Rectal smooth muscle tissue (tissue), 1 donor: Measurements from ENCODE around the gene TRPT1.

Experiments
- H3K27ac ChIP-seq: one replicate; pipeline ENCODE4 v1.7.0; 2013; ENCODE audit warnings: low read depth, low read length, inconsistent platforms
- H3K27me3 ChIP-seq: one replicate; pipeline ENCODE4 v1.7.0; 2013; ENCODE audit warnings: low read length; ENCODE audit not compliant: control insufficient read depth, insufficient read depth
- H3K36me3 ChIP-seq: one replicate; pipeline ENCODE4 v1.7.0; 2013; ENCODE audit warnings: low read length; ENCODE audit not compliant: control insufficient read depth, insufficient read depth
- H3K4me1 ChIP-seq: one replicate; pipeline ENCODE4 v1.7.0; 2013; ENCODE audit warnings: low read length; ENCODE audit not compliant: control insufficient read depth, insufficient read depth
- H3K4me3 ChIP-seq: one replicate; pipeline ENCODE4 v1.7.0; 2013; ENCODE audit warnings: low read length
- H3K9ac ChIP-seq: one replicate; pipeline ENCODE4 v1.7.0; 2013; ENCODE audit warnings: low read length

Gene TRPT1, protein sequence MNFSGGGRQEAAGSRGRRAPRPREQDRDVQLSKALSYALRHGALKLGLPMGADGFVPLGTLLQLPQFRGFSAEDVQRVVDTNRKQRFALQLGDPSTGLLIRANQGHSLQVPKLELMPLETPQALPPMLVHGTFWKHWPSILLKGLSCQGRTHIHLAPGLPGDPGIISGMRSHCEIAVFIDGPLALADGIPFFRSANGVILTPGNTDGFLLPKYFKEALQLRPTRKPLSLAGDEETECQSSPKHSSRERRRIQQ

DNA sequence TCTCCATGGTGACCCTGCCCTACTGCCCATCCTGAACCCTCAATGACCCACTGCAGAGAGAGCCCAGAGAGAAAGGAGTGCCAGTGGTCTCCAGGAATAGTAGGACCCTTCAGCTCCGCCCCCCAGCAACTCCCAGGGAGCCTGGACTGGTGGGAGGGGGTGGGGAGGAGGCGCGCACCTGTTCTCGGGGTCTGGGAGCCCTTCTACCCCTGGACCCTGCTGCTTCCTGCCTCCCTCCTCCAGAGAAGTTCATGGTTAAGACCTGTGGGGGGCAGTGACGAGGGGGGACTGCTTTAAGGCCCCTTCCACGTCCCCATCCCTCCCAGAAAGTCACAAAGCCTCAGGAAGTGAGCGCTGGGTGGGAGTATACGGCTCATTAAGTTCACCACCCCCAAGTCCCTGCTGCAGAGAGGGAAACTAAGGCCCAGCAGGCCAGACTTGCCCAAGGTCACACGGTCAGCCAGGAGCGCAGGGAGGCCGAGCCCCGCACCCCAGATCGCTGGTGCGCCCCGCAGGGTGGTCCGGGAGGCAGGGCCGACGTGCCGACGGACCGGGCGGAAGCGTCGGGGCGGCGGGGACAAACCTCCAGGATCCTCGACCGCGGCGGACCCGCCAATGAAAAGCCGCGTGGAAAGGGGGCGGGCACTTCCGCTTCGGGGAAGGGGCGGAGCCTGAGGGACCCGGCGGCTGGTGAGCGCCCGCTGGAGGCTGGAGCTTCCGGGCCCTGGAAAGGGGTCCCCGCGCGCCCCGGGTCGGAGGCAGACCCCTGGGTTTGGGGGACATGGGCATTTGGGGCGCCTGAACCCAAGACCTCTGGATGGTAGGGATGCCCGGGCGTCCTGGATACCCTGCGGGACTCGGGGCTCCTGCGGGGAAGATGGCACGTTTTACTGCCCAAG, at the start of gene TRPT1, which contains the start of gene NUDT22:
TSS of gene TRPT1 (minus strand) at position 579 of the 899 bp plus-strand sequence. CDS start at position 253, 326 bp downstream.
TSS of gene NUDT22 (plus strand) at position 667 of the 899 bp plus-strand sequence. CDS start 379 bp downstream, outside the sequence.
- H3K27me3 ChIP-seq = no peaks in the 10 kb centered on the region
- H3K36me3 ChIP-seq = peaks cover 3% of the 10 kb centered on the region
- H3K27ac ChIP-seq = peak within 1 kb of the TSS; percentile 88
- H3K4me3 ChIP-seq = peak within 1 kb of the TSS; percentile 86
- peaks cover 14% of the 10 kb centered on the region for H3K4me1 ChIP-seq
- peak within 1 kb of the TSS; percentile 89 for H3K9ac ChIP-seq

GRCh38 chr11:64275031-64275800, 49.2 kb upstream of the TRPT1 start:
- H3K27me3 ChIP-seq = no peaks in the 10 kb centered on the region
- H3K27ac ChIP-seq = no peak overlapping the region
- H3K36me3 ChIP-seq = peaks cover 7% of the 10 kb centered on the region
- peaks cover 4% of the 10 kb centered on the region for H3K4me1 ChIP-seq
- H3K9ac ChIP-seq = peak overlapping the region; percentile 6
- H3K4me3 ChIP-seq = no peak overlapping the region

DNA sequence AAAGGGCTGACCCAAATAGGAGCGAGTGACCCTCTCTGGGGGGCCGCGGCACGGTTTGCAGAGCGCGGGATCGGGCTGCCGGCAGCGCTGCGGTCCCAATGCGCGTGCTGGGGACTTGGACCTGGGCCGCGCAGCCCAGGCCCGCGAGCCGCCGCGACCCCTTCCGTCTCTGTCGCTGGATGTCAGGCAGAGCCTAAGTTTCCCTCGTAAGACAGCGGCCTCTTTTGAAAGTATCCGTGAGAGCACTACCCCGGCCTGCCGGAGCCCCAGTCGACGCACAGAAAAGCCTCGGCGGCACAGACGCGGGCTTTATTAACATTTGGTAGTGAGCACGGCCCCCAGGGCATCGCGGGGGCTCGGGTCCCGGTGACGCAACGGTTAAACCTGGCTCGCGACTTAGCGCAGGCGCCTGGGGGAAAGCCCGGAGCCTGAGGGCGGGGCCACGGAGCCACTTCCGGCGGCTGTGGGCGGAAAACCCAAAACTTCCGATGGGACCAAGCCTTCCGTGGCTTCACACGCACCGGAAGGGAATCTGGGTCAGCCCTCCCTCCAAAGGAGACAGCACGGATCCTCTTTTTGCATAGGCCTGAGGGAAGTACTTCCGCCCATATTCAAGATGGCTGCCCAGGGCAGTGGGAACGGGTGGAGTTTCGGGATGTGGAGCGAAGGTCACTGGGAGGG, 43.7 kb upstream of the TRPT1 start:
- Histone ChIP-seq H3K27ac (peak overlapping the region; percentile 96), H3K9ac (peak overlapping the region; percentile 84), H3K27me3 (peaks cover 2% of the 10 kb centered on the region), H3K36me3 (peaks cover 10% of the 10 kb centered on the region), H3K4me1 (peaks cover 13% of the 10 kb centered on the region), H3K4me3 (peak overlapping the region; percentile 97)

GRCh38 chr11:64268893-64269539, 43.0 kb upstream of the TRPT1 start:
- H3K9ac ChIP-seq = peak overlapping the region; percentile 16
- peak overlapping the region; percentile 83 for H3K4me3 ChIP-seq
- peaks cover 2% of the 10 kb centered on the region for H3K27me3 ChIP-seq
- peak overlapping the region; percentile 96 for H3K27ac ChIP-seq
- peaks cover 15% of the 10 kb centered on the region for H3K36me3 ChIP-seq
- H3K4me1 ChIP-seq = peaks cover 13% of the 10 kb centered on the region

DNA sequence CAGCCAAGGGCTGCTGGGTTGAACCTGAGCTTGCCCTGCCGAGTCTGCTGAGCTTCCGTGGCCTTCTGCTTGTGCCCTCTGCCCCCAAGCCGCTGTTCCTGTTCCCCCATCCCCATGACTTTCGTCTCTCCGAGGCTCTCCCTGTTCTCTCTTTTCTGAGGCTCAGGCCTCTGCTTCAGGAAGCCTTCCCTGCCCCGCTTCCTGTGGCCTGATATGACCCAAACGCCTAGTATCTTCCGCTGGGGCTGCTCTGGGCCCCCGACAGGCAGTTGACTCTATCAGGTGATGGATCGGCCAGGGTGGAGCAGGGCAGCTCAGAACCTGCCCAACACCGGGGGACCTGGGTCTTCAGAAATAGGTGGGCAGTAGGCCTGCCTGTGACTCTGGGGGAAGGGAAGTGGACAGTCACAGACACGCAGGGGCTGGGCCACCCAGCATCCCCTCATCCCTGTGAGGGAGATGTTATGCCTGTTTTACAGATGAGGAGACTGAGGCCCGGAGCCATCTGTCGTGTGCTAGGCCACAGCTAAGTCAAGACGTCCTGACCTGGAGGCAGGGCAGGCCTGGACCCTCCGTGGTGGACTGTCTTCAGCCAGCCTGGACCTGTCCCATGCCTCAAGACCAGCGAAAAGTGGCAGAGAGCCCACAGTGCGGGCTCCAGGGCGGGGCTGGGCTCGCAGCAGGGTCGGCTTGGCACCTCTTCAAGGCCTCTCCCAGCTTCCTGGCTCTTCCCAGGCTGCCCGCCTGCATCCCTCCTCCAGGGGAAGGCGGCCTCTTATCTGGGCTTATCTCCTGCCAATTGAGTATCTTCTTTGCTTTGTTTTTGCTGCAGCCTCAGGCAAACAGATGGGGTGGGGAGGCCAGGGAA, 42.3 kb upstream of the TRPT1 start:
- Histone ChIP-seq H3K36me3 (peaks cover 17% of the 10 kb centered on the region), H3K4me3 (peak overlapping the region; percentile 83), H3K4me1 (peaks cover 13% of the 10 kb centered on the region), H3K27ac (peak overlapping the region; percentile 96), H3K9ac (peak overlapping the region; percentile 50), H3K27me3 (peaks cover 2% of the 10 kb centered on the region)

DNA sequence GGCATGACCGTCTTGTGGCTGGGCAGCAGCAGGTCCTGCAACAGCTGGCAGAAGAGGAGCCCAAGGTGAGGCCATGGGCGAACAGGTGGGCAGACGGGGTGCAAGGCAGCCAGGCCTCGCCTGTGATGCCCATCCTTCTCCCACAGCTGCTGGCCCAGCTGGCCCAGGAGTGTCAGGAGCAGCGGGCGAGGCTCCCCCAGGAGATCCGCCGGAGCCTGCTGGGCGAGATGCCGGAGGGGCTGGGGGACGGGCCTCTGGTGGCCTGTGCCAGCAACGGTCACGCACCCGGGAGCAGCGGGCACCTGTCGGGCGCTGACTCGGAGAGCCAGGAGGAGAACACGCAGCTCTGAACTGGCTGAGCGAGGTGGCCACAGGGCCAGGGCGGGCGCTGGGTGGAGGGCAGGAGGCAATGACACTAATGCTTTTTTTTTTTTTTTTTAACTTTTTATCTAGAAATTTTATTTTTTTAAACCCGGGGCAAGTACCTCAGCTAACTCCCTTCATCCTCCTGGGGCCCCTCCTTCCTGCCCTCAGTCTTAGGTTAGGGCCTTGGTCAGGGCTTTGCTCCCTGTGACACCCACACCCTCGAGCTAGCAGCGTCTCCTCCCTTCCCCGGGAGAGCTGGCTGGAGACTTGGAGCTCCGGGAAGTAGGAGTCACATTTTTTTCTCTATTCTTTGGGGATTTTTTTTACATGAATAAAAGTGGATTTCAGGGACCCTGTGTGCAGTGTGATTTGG, 41.4 kb upstream of the TRPT1 start:
- peaks cover 13% of the 10 kb centered on the region for H3K4me1 ChIP-seq
- peaks cover 2% of the 10 kb centered on the region for H3K27me3 ChIP-seq
- H3K27ac ChIP-seq = peak overlapping the region; percentile 14
- H3K36me3 ChIP-seq = peaks cover 22% of the 10 kb centered on the region
- no peak overlapping the region for H3K9ac ChIP-seq
- H3K4me3 ChIP-seq = no peak overlapping the region

- peaks cover 22% of the 10 kb centered on the region for H3K36me3 ChIP-seq
- H3K4me3 ChIP-seq = no peak overlapping the region
- H3K9ac ChIP-seq = no peak overlapping the region
- H3K4me1 ChIP-seq = peaks cover 9% of the 10 kb centered on the region
- no peak overlapping the region for H3K27ac ChIP-seq
- H3K27me3 ChIP-seq = peaks cover 2% of the 10 kb centered on the region
Measured at GRCh38 chr11:64266339-64266738, 40.4 kb upstream of the TRPT1 start.

DNA sequence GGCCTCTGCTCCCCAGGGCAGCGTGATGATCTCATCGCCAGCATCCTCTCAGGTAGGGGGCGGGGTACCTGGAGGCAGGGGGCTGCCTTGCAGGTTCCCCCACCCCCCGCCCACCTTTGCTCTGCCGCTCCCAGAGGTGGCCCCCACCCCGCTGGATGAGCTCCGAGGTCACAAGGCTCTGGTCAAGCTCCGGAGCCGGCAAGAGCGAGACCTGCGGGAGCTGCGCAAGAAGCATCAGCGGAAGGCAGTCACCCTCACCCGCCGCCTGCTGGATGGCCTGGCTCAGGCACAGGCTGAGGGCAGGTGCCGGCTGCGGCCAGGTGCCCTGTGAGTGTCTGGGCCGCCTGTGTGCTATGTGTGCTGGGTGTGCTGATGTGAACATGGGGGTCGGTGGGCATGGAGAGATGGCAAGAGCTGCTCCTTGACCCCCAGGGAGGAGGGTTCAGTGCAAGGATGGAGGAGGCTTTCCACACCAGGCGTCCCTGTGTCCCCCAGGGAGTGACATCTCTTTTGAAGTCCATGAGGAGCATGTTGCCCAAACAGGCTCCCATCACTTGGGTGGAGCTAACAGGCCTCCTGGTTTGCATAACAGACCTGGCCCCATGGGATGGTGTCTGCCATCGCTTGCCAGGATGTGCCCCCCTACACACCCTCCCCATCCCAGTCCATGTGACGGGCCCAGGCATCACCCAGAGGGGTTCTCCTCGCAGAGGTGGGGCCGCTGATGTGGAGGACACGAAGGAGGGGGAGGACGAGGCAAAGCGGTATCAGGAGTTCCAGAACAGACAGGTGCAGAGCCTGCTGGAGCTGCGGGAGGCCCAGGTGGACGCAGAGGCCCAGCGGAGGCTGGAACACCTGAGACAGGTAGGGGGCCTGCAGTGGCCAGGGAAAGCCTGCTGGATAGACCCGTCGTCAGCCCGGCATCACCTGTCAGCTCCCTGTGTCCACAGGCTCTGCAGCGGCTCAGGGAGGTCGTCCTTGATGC, 39.5 kb upstream of the TRPT1 start:
- peaks cover 22% of the 10 kb centered on the region for H3K36me3 ChIP-seq

DNA sequence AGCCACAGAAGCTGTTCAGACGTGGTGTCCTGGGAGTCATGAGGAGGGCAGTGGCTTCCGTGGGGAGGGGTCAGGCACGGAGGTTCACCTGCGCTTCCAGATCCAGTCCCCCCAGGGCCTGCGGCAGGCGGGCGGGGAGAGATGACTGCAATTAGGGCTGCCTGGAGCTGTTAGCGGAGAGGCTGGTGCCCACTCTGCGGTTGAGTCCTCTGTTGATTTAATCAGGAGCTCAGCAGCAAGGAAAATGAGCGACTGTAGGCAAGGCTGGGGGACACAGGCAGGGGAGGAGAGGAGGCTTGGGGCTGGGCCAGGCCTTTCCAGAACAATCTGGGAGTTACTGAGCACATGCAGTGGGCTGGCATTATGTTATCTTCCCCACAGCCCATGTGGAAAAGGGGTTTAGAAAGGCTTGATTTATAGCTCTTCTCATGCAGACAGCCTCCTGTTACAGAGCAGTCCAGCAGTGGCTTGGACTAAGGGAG, 38.4 kb upstream of the TRPT1 start:
- peaks cover 9% of the 10 kb centered on the region for H3K4me1 ChIP-seq
- no peak overlapping the region for H3K9ac ChIP-seq
- H3K36me3 ChIP-seq = peaks cover 32% of the 10 kb centered on the region
- H3K4me3 ChIP-seq = no peak overlapping the region
- H3K27me3 ChIP-seq = peaks cover 2% of the 10 kb centered on the region
- H3K27ac ChIP-seq = no peak overlapping the region

More for the DNA sequence above, 39.5 kb upstream of the TRPT1 start:
- H3K27me3 ChIP-seq = peaks cover 2% of the 10 kb centered on the region
- H3K9ac ChIP-seq = no peak overlapping the region
- H3K4me1 ChIP-seq = peaks cover 9% of the 10 kb centered on the region
- H3K4me3 ChIP-seq = no peak overlapping the region
- H3K27ac ChIP-seq = no peak overlapping the region
